ENCODE data around the gene PBX4. TPM values are rescaled to one million over a fixed set of nuclear protein-coding genes. Genes with fewer than 3 reads are reported as not detected.
A peak's percentile ranks its signal among the peaks of the same experiment; 100 is the strongest.

Gene PBX4
- total RNA-seq, 2 donors from 2014 or later, result 28.3 to 56.8 TPM

- Mint-ChIP-seq H3K9me3 (no peaks in the 10 kb centered on the region), H3K4me3 (no peak overlapping the region), H3K27me3 (ENCODE audit: low read depth) (no peaks in the 10 kb centered on the region), H3K27ac (no peak overlapping the region), H3K4me1 (ENCODE audit: low read depth) (peaks cover 28% of the 10 kb centered on the region), H3K36me3 (ENCODE audit: insufficient read depth in 2 of 2) (peaks cover 18 to 20% of the 10 kb centered on the region in 2 donors)
- ATAC-seq (replicated peaks in 1 of 2) (no peak), DNase-seq (no peak)
Measured at GRCh38 chr19:19630062-19630414, 11.6 kb upstream of the PBX4 start.

- no peaks in the 10 kb centered on the region for H3K9me3 Mint-ChIP-seq
- H3K36me3 Mint-ChIP-seq (ENCODE audit: insufficient read depth in 2 of 2), result peaks cover 13 to 23% of the 10 kb centered on the region in 2 donors
- H3K4me3 Mint-ChIP-seq, result peak overlapping the region; percentile 74 to 84
- ATAC-seq (replicated peaks in 1 of 2), result peak; percentile 49 to 62
- H3K27ac Mint-ChIP-seq, result peak overlapping the region; percentile 22
- peak; percentile 66 to 67 for DNase-seq
- H3K4me1 Mint-ChIP-seq (ENCODE audit: low read depth), result peaks cover 31% of the 10 kb centered on the region
- no peaks in the 10 kb centered on the region for H3K27me3 Mint-ChIP-seq (ENCODE audit: low read depth)
Measured at GRCh38 chr19:19628501-19629134, 10.1 kb upstream of the PBX4 start.

GRCh38 chr19:19627621-19628500, 9.4 kb upstream of the PBX4 start, which contains the start of gene LPAR2:
TSS of gene LPAR2 (minus strand) at chr19:19628220. CDS start at chr19:19627275, 945 bp downstream.
- peaks cover 8 to 18% of the 10 kb centered on the region in 2 donors for H3K36me3 Mint-ChIP-seq (ENCODE audit: insufficient read depth in 2 of 2)
- ATAC-seq (replicated peaks in 1 of 2), result peak; percentile 75 to 78
- peak within 1 kb of the TSS; percentile 85 for H3K27ac Mint-ChIP-seq

GRCh38 chr19:19626516-19627472, 8.3 kb upstream of the PBX4 start:
- H3K27ac Mint-ChIP-seq, result peak overlapping the region; percentile 90

More at GRCh38 chr19:19627621-19628500, 9.4 kb upstream of the PBX4 start, which contains the start of gene LPAR2:
- no peaks in the 10 kb centered on the region for H3K9me3 Mint-ChIP-seq
- H3K4me3 Mint-ChIP-seq, result peak within 1 kb of the TSS; percentile 93 to 96
- DNase-seq, result peak; percentile 69 to 82
- H3K4me1 Mint-ChIP-seq (ENCODE audit: low read depth), result peaks cover 31% of the 10 kb centered on the region
- no peaks in the 10 kb centered on the region for H3K27me3 Mint-ChIP-seq (ENCODE audit: low read depth)

GRCh38 chr19:19624032-19624570, 5.6 kb upstream of the PBX4 start:
- no peak for DNase-seq
- Mint-ChIP-seq H3K27ac (no peak overlapping the region), H3K27me3 (ENCODE audit: low read depth) (no peaks in the 10 kb centered on the region), H3K4me3 (peak overlapping the region in 1 of 2 donors; percentile 45), H3K9me3 (no peaks in the 10 kb centered on the region), H3K4me1 (ENCODE audit: low read depth) (peaks cover 39% of the 10 kb centered on the region), H3K36me3 (ENCODE audit: insufficient read depth in 2 of 2) (peaks cover 5 to 15% of the 10 kb centered on the region in 2 donors)
- ATAC-seq (replicated peaks in 1 of 2), result no peak

More at GRCh38 chr19:19626516-19627472, 8.3 kb upstream of the PBX4 start:
- Mint-ChIP-seq H3K4me1 (ENCODE audit: low read depth) (peaks cover 31% of the 10 kb centered on the region), H3K9me3 (no peaks in the 10 kb centered on the region), H3K4me3 (peak overlapping the region; percentile 93 to 96), H3K27me3 (ENCODE audit: low read depth) (no peaks in the 10 kb centered on the region), H3K36me3 (ENCODE audit: insufficient read depth in 2 of 2) (peaks cover 8 to 15% of the 10 kb centered on the region in 2 donors)
- ATAC-seq (replicated peaks in 1 of 2) (no peak), DNase-seq (no peak)

GRCh38 chr19:19623383-19623782, 4.9 kb upstream of the PBX4 start:
- no peak for DNase-seq
- Mint-ChIP-seq H3K27ac (no peak overlapping the region), H3K9me3 (no peaks in the 10 kb centered on the region), H3K4me1 (ENCODE audit: low read depth) (peaks cover 39% of the 10 kb centered on the region), H3K4me3 (no peak overlapping the region), H3K36me3 (ENCODE audit: insufficient read depth in 2 of 2) (peaks cover 3 to 15% of the 10 kb centered on the region in 2 donors), H3K27me3 (ENCODE audit: low read depth) (no peaks in the 10 kb centered on the region)
- no peak for ATAC-seq (replicated peaks in 1 of 2)

- no peaks in the 10 kb centered on the region for H3K27me3 Mint-ChIP-seq (ENCODE audit: low read depth)
- ATAC-seq (replicated peaks in 1 of 2) (no peak), DNase-seq (no peak)
- H3K4me3 Mint-ChIP-seq, result no peak overlapping the region
- H3K27ac Mint-ChIP-seq, result no peak overlapping the region
- H3K36me3 Mint-ChIP-seq (ENCODE audit: insufficient read depth in 2 of 2), result peaks cover 0 to 10% of the 10 kb centered on the region in 2 donors
- H3K9me3 Mint-ChIP-seq, result no peaks in the 10 kb centered on the region
- peaks cover 51% of the 10 kb centered on the region for H3K4me1 Mint-ChIP-seq (ENCODE audit: low read depth)
Measured at GRCh38 chr19:19619849-19620210, 1.3 kb upstream of the PBX4 start.

GRCh38 chr19:19619181-19619848, 828 bp upstream of the PBX4 start:
- Mint-ChIP-seq H3K4me1 (ENCODE audit: low read depth) (peaks cover 56% of the 10 kb centered on the region), H3K9me3 (no peaks in the 10 kb centered on the region), H3K36me3 (ENCODE audit: insufficient read depth in 2 of 2) (peaks cover 0 to 8% of the 10 kb centered on the region in 2 donors), H3K4me3 (peak overlapping the region; percentile 92 to 96), H3K27me3 (ENCODE audit: low read depth) (no peaks in the 10 kb centered on the region), H3K27ac (no peak overlapping the region)
- ATAC-seq (replicated peaks in 1 of 2) (no peak), DNase-seq (no peak)

GRCh38 chr19:19615086-19615485, 3.4 kb downstream of the PBX4 start:
- Mint-ChIP-seq H3K4me3 (peak overlapping the region; percentile 60 to 96), H3K27ac (peak overlapping the region; percentile 99), H3K27me3 (ENCODE audit: low read depth) (no peaks in the 10 kb centered on the region), H3K4me1 (ENCODE audit: low read depth) (peaks cover 62% of the 10 kb centered on the region), H3K9me3 (no peaks in the 10 kb centered on the region), H3K36me3 (ENCODE audit: insufficient read depth in 2 of 2) (peaks cover 0 to 6% of the 10 kb centered on the region in 2 donors)
- ATAC-seq (replicated peaks in 1 of 2), result peak; percentile 47 to 53
- peak; percentile 59 to 70 for DNase-seq

- DNase-seq (no peak), ATAC-seq (replicated peaks in 1 of 2) (no peak)
- Mint-ChIP-seq H3K4me1 (ENCODE audit: low read depth) (peaks cover 63% of the 10 kb centered on the region), H3K4me3 (peak overlapping the region in 1 of 2 donors; percentile 38), H3K36me3 (ENCODE audit: insufficient read depth in 2 of 2) (peaks cover 5 to 11% of the 10 kb centered on the region in 2 donors), H3K27me3 (ENCODE audit: low read depth) (no peaks in the 10 kb centered on the region), H3K27ac (no peak overlapping the region), H3K9me3 (no peaks in the 10 kb centered on the region)
Measured at GRCh38 chr19:19613506-19613905, 5.0 kb downstream of the PBX4 start.

GRCh38 chr19:19610376-19611202, 7.9 kb downstream of the PBX4 start:
- Mint-ChIP-seq H3K4me1 (ENCODE audit: low read depth) (peaks cover 52% of the 10 kb centered on the region), H3K36me3 (ENCODE audit: insufficient read depth in 2 of 2) (peaks cover 10% of the 10 kb centered on the region in 2 donors), H3K9me3 (no peaks in the 10 kb centered on the region), H3K27ac (no peak overlapping the region), H3K4me3 (no peak overlapping the region), H3K27me3 (ENCODE audit: low read depth) (no peaks in the 10 kb centered on the region)
- DNase-seq, result no peak
- ATAC-seq (replicated peaks in 1 of 2), result no peak
